Motor neuron (in vitro differentiated cells): ENCODE results near the gene PSORS1C1. TPM values are rescaled to one million over a fixed set of nuclear protein-coding genes. Genes with fewer than 3 reads are reported as not detected.
"Not testable (repeated sequence)": the region's sequence is repeated elsewhere in the genome, so short reads cannot be mapped to it uniquely, and the experiment has no call there.

ENCODE experiments used
- ATAC-seq, 8 experiments: fragments of 200-7000 bp; cut with Tn5 transposase; replicated peaks in 6 of 8; 2 replicates each; pipeline ENCODE4 v1.8.0; 2021; ENCODE audit warnings: mild to moderate bottlenecking in 8 of 8, moderate library complexity in 8 of 8
- H3K27ac ChIP-seq, 2 donors: fragments of 250-450 bp; sonication (Bioruptor Pico); 2 replicates each; pipeline ENCODE4 v1.9.0; 2021; ENCODE audit warnings: antibody characterized with exemption in 2 of 2, mild to moderate bottlenecking in 2 of 2, moderate library complexity in 1 of 2
- H3K4me1 ChIP-seq, 2 donors: fragments of 250-450 bp; sonication (Bioruptor Pico); replicated peaks in 1 of 2; 2 replicates each; pipeline ENCODE4 v1.6.1; 2021; ENCODE audit warnings: antibody characterized with exemption in 2 of 2, mild to moderate bottlenecking in 2 of 2, moderate library complexity in 1 of 2
- H3K4me3 ChIP-seq, 5 donors: fragments of 250-450 bp; sonication (Bioruptor Pico); 2 replicates each; pipeline ENCODE4 v1.9.0; 2021; ENCODE audit warnings: antibody characterized with exemption in 5 of 5, mild to moderate bottlenecking in 5 of 5, moderate library complexity in 4 of 5
- WGBS, 10 experiments: fragments of 450-650 bp; shearing (Covaris generic); methylation state at CpG; one replicate each; pipeline ENCODE4 v1.0.0; 2022; 5-methylcytosine and 5-hydroxymethylcytosine counted together
- in situ Hi-C, 9 experiments: fragments of 400-800 bp; cut with MboI; loops; one replicate each; pipeline ENCODE4 v1.15.0; 2021; ENCODE audit warnings: low sequenced_read_pairs in 9 of 9, low pct_unique_long_range_greater_than_20kb in 2 of 9; ENCODE audit not compliant: unreplicated experiment in 9 of 9
- total RNA-seq, 8 experiments: library from RNA; unstranded; fragments of 300-600 nt; gene quantifications; 2 replicates each; pipeline versions ENCODE4 v1.2.3 to v1.2.4, GENCODE V29; 2022

PSORS1C1 gene
- total RNA-seq: 1 to 10 TPM in 5 of 8 experiments, under 1 TPM in 3; 0.33 to 8.0 (median 1.9) TPM

GRCh38 chr6:31114541-31114878 lies at the start of gene PSORS1C1:
Gene PSORS1C1 (plus strand): TSS chr6:31114800. CDS start chr6:31129633, 14,833 bp downstream.
- H3K4me3 ChIP-seq: no peak within 1 kb of the TSS
- no peak within 1 kb of the TSS for H3K27ac ChIP-seq
- peak; percentile 64 to 96 (median 85) for ATAC-seq
- in situ Hi-C loops: loop anchor here in 1 of 9 experiments (25.0 kb wide), 1 partner anchor 627 kb away; the partner anchor contains the start of gene HLA-E
- 0 to 60% (median 34%) methylated on average over 1 to 3 of the region's 3 CpGs; no CpG with 5 or more reads in 7 of the 10 experiments for WGBS, 10 experiments
- no peaks in the 10 kb centered on the region for H3K4me1 ChIP-seq

GRCh38 chr6:31065556-31065955 lies 49.0 kb upstream of the PSORS1C1 start:
- no peak for ATAC-seq
- Histone ChIP-seq H3K27ac (no peak overlapping the region), H3K4me3 (no peak overlapping the region), H3K4me1 (peaks cover 9 to 12% of the 10 kb centered on the region in 2 donors)
- WGBS, 10 experiments: 50 to 90% (median 81%) methylated on average over 1 to 2 of the region's 2 CpGs; no CpG with 5 or more reads in 6 of the 10 experiments
- in situ Hi-C loops: no loop called here

GRCh38 chr6:31067028-31067427 lies 47.6 kb upstream of the PSORS1C1 start:
- in situ Hi-C loops: not testable (repeated sequence)

GRCh38 chr6:31067891-31068668 lies 46.5 kb upstream of the PSORS1C1 start:
- H3K27ac ChIP-seq, H3K4me3 ChIP-seq, in situ Hi-C loops: not testable (repeated sequence)
- 0 to 100% (median 67%) methylated on average over 1 to 3 of the region's 11 CpGs; no CpG with 5 or more reads in 3 of the 10 experiments for WGBS, 10 experiments
- H3K4me1 ChIP-seq: peaks cover 12 to 16% of the 10 kb centered on the region in 2 donors
- ATAC-seq: peak in 1 of 8 experiments; percentile 21

More at GRCh38 chr6:31067028-31067427, 47.6 kb upstream of the PSORS1C1 start:
- peaks cover 12 to 16% of the 10 kb centered on the region in 2 donors for H3K4me1 ChIP-seq
- WGBS, 10 experiments: no CpG with 5 or more reads among the region's 32 CpGs
- not testable (repeated sequence) for ATAC-seq, H3K27ac ChIP-seq, H3K4me3 ChIP-seq

- peaks cover 12 to 16% of the 10 kb centered on the region in 2 donors for H3K4me1 ChIP-seq
- in situ Hi-C loops: no loop called here
- 0 to 100% (median 61%) methylated on average over 1 to 6 of the region's 13 CpGs; no CpG with 5 or more reads in 1 of the 10 experiments for WGBS, 10 experiments
- H3K4me3 ChIP-seq: no peak overlapping the region
- peak; percentile 66 to 90 (median 78) for ATAC-seq
- no peak overlapping the region for H3K27ac ChIP-seq
Observed at GRCh38 chr6:31068669-31069340, 45.8 kb upstream of the PSORS1C1 start.

- peak; percentile 91 to 97 (median 96) for ATAC-seq
- H3K4me1 ChIP-seq: peaks cover 12 to 16% of the 10 kb centered on the region in 2 donors
- H3K4me3 ChIP-seq: no peak overlapping the region
- WGBS, 10 experiments: 0 to 56% (median 14%) methylated on average over 1 to 6 of the region's 6 CpGs; no CpG with 5 or more reads in 6 of the 10 experiments
- H3K27ac ChIP-seq: peak overlapping the region in 1 of 2 donors; percentile 63
- in situ Hi-C loops: loop anchor here in 5 of 9 experiments (10.0 kb wide), 2 partner anchors 156 to 246 kb away; partner anchors contain the start of gene VARS2 (in 4 of the 5)
Observed at GRCh38 chr6:31070711-31071197, 43.8 kb upstream of the PSORS1C1 start.

GRCh38 chr6:31074401-31074800 lies 40.2 kb upstream of the PSORS1C1 start:
- Histone ChIP-seq H3K27ac (no peak overlapping the region), H3K4me3 (no peak overlapping the region), H3K4me1 (peaks cover 7 to 9% of the 10 kb centered on the region in 2 donors)
- ATAC-seq: no peak
- in situ Hi-C loops: loop anchor here in 5 of 9 experiments (10.0 kb wide), 2 partner anchors 160 to 250 kb away; partner anchors contain the start of gene VARS2 (in 4 of the 5)
- WGBS, 10 experiments: 0 to 100% (median 84%) methylated on average over 1 to 4 of the region's 4 CpGs; no CpG with 5 or more reads in 3 of the 10 experiments

GRCh38 chr6:31075528-31075927 lies 39.1 kb upstream of the PSORS1C1 start:
- no peak for ATAC-seq
- Histone ChIP-seq H3K4me1 (peaks cover 3 to 8% of the 10 kb centered on the region in 2 donors), H3K4me3 (no peak overlapping the region), H3K27ac (no peak overlapping the region)
- 14 to 100% (median 100%) methylated on average over 1 of the region's 1 CpG; no CpG with 5 or more reads in 2 of the 10 experiments for WGBS, 10 experiments
- in situ Hi-C loops: loop anchor here (10.0 to 25.0 kb wide), 6 partner anchors 161 to 538 kb away; partner anchors contain the start of genes VARS2 (in 7 of the 9), GTF2H4 (in 3 of the 9), FLOT1 (in 2 of the 9) and IER3 (in 2 of the 9)

GRCh38 chr6:31076611-31077010 lies 38.0 kb upstream of the PSORS1C1 start:
- WGBS, 10 experiments: 0 to 100% (median 92%) methylated on average over 1 to 4 of the region's 4 CpGs; no CpG with 5 or more reads in 1 of the 10 experiments
- Histone ChIP-seq H3K4me1 (peaks cover 0 to 4% of the 10 kb centered on the region in 2 donors), H3K27ac (no peak overlapping the region), H3K4me3 (no peak overlapping the region)
- ATAC-seq: peak in 1 of 8 experiments; percentile 49
- in situ Hi-C loops: loop anchor here (10.0 to 25.0 kb wide), 6 partner anchors 162 to 539 kb away; partner anchors contain the start of genes VARS2 (in 7 of the 9), GTF2H4 (in 3 of the 9), FLOT1 (in 2 of the 9) and IER3 (in 2 of the 9)

- ATAC-seq: peak; percentile 70 to 87 (median 80)
- in situ Hi-C loops: loop anchor here (10.0 to 25.0 kb wide), 6 partner anchors 165 to 542 kb away; partner anchors contain the start of genes VARS2 (in 7 of the 9), GTF2H4 (in 3 of the 9), FLOT1 (in 2 of the 9) and IER3 (in 2 of the 9)
- WGBS, 10 experiments: 0 to 68% (median 30%) methylated on average over 1 to 13 of the region's 22 CpGs; no CpG with 5 or more reads in 2 of the 10 experiments
- Histone ChIP-seq H3K27ac (no peak overlapping the region), H3K4me1 (peaks cover 0 to 9% of the 10 kb centered on the region in 2 donors), H3K4me3 (no peak overlapping the region)
Observed at GRCh38 chr6:31079656-31080261, 34.8 kb upstream of the PSORS1C1 start.

GRCh38 chr6:31081872-31082271 lies 32.7 kb upstream of the PSORS1C1 start:
- in situ Hi-C loops: loop anchor here in 7 of 9 experiments (25.0 kb wide), 4 partner anchors 170 to 545 kb away; partner anchors contain the start of genes GTF2H4 (in 3 of the 7), VARS2 (in 3 of the 7), FLOT1 (in 2 of the 7) and IER3 (in 2 of the 7)
- peaks cover 0 to 11% of the 10 kb centered on the region in 2 donors for H3K4me1 ChIP-seq
- 14 to 100% (median 83%) methylated on average over 1 to 6 of the region's 6 CpGs; no CpG with 5 or more reads in 1 of the 10 experiments for WGBS, 10 experiments
- H3K27ac ChIP-seq: no peak overlapping the region
- ATAC-seq: no peak
- no peak overlapping the region for H3K4me3 ChIP-seq
